IPS DF 4.7 (cell line): ENCODE data around the gene ACCS.

Experiments used
- DNase-seq: peaks from one replicate; pipeline ENCODE4 v3.0.0-alpha.2; 2013; ENCODE audit warnings: low spot score; ENCODE audit errors: extremely low read depth

Gene ACCS

GRCh38 chr11:44085330-44085729, 19.3 kb downstream of the ACCS start:
- DNase-seq = no peak

GRCh38 chr11:44088377-44088776, 22.3 kb downstream of the ACCS start:
- DNase-seq = no peak

DNA sequence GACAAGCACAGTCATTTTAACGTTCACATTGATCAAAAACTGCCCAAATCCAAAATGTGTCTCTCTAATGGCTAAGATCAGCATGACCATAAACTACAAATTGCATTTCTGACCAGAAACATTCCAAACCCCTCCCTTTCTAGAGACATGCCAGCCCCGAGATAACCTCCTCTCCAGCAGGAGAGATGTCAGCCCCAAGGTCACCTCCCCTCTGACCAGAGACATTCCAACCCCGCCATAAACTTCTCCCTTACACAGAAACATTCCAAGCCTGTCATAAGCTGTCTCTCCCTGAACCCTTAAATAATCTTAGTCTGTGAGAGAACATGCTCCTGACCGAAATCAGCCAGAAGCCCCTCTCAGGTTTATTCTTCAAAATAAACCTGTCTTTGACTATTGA, 22.8 kb downstream of the ACCS start:
- no peak for DNase-seq

GRCh38 chr11:44090539-44090938, 24.5 kb downstream of the ACCS start:
- no peak for DNase-seq

- DNase-seq = no peak
Observed at GRCh38 chr11:44094260-44094868, 28.3 kb downstream of the ACCS start.

DNA sequence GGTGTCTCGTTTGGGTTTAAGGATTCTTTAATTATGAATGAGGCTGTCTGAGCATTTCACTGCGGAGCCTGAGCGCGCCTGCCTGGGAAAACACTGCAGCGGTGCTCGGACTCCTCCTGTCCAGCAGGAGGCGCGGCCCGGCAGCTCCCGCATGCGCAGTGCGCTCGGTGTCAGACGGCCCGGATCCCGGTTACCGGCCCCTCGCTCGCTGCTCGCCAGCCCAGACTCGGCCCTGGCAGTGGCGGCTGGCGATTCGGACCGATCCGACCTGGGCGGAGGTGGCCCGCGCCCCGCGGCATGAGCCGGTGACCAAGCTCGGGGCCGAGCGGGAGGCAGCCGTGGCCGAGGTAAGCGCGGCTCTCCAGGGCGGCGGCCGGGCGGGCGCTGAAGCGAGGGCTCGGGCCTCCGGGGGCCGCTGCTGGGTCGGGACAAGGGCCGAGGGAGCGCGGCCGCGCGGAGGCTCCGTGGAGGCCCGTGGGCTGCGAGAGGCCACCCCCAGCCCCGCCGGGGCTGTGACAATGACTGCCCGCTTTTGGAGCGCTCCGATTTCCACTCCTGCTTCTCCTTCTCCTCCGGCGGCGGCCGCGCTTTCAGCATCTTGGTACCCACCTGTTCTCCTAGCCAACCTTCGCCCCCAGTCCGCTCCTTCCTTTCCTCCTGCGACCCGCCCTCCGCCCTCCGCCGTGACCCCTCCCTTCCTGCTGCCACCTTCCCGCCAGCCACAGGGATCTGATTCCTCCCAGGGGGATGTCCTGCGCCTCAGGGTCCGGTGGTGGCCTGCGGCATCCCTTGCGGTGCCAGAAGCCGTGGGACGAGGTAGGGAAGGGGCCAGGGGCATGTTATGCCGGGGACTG, 29.7 kb downstream of the ACCS start, which contains the start of gene EXT2:
Gene EXT2, plus strand, starts transcription at position 173 of the 854 bp plus-strand sequence. CDS start 12,035 bp downstream, outside the sequence.
- DNase-seq = no peak

- no peak for DNase-seq
Observed at GRCh38 chr11:44096360-44097185, 30.5 kb downstream of the ACCS start.

DNA sequence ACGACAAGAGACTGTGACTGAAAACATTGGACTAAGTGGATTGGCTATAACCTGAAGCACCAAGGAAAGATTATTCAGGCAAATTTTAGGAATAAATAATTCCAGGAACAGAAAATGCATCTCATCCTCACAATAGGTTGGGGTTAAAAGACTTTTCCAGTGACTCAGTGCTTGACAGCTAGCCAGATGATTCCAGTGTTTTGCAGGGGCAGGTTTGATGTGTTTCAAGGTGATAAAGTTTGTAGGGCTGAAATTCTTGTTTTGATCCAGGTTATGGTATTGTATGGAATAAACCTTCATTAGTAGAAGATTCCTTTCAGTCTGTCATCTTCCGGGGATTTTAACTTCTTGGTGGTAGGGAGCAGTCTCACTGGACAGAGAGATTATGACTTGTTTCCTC, 31.8 kb downstream of the ACCS start:
- no peak for DNase-seq

DNA sequence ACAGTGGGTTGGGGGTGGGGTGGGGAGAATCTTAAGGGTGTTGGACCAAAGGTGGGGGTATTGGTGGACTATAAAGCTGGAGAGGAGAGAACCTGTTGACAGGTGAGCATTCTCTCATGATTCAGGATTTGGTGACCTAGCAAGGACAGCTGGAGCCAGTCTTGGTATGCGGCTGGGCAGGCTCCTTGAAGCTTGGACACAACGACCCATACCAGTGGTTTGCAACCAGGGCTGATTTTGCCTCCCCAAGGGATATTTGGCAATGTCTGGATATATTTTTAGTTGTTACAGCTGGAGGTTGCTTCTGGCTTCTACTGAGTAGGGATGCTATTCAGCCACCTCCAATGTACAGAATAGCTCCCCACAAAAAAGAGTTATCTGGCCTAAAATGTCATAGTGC, 35.0 kb downstream of the ACCS start:
- no peak for DNase-seq

GRCh38 chr11:44104481-44105294, 38.6 kb downstream of the ACCS start:
- DNase-seq = no peak

GRCh38 chr11:44108260-44108659, 42.2 kb downstream of the ACCS start:
- DNase-seq = no peak

GRCh38 chr11:44110231-44110679, 44.2 kb downstream of the ACCS start:
- no peak for DNase-seq

GRCh38 chr11:44112091-44112821, 46.2 kb downstream of the ACCS start:
- no peak for DNase-seq

GRCh38 chr11:44113018-44113417, 46.9 kb downstream of the ACCS start:
- no peak for DNase-seq

DNA sequence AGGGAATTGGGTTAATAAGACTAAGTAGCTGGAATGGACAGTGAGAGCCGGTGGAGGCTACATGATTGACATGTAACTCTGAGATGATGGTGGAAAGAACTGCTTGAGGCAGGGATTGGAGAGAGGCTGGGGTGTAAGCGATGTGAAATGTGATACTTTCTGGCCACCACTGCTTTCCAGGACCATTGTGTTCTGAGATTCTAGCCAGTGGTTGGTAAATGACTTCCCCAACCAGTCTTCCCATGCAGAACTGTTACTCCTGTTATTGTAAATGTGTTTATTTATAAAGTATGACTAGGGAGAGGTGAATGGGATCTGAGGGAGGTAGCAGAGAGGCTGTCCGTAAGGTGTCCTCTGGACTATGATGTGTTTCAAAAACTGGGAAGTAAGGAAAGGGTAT, 47.5 kb downstream of the ACCS start:
- DNase-seq = no peak

GRCh38 chr11:44116234-44116830, 50.3 kb downstream of the ACCS start:
- no peak for DNase-seq

GRCh38 chr11:44120169-44120568, 54.1 kb downstream of the ACCS start:
- no peak for DNase-seq

DNA sequence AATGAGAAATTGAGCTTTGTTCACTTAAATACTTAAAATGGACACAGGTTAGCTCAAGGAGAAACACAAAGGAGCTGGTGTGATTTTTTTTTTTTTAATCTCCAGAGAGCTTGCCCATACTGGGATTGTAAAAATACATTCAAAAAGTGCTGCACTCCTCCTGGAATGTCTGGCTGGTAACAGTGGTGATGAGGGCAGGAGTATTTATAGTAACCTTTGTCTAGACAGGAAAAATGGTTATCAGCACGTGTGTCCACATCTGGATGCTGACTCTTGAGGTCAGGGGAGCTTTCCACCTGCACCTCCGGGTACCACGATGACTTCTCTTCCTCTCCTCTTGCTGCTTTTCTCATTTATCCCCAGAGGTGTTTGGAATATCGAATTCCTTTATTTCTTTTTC, 59.5 kb downstream of the ACCS start:
- DNase-seq = no peak

DNA sequence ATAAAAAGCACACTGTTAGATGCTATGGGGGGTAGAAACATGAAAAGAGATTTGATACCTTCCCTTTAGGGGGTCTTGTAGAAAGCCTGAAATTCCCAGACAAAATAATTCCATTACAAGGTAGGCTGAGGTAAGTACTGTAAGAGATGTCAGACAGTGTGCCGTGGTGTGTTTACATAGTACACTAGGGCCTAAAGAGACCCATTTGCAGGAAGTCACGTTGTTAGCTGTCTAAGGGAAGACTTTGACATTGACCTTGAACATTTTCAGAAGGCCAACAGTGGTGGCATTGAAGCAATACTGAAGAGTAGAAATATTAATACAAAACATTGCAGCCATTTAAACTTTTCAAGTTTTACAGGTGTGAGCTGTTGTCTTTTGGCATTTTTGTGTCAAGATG, 60.2 kb downstream of the ACCS start:
- DNase-seq = no peak

GRCh38 chr11:44127130-44127529, 61.1 kb downstream of the ACCS start:
- no peak for DNase-seq
